Stimulated activated CD4-positive, alpha-beta T cell treated with anti-CD3 and anti-CD28 coated beads, Interleukin-4, amount 100 ng/mL, for 1 hour (primary cell): ENCODE data around the gene DHRS7B.
"Not testable (repeated sequence)": the region's sequence is repeated elsewhere in the genome, so short reads cannot be mapped to it uniquely, and the experiment has no call there.

ENCODE experiments used
- DNase-seq: peaks from one replicate; pipeline ENCODE4 v3.0.0-alpha.2; 2020

DHRS7B gene

GRCh38 chr17:21212826-21213637 lies 86.3 kb downstream of the DHRS7B start:
- no peak for DNase-seq

DNA sequence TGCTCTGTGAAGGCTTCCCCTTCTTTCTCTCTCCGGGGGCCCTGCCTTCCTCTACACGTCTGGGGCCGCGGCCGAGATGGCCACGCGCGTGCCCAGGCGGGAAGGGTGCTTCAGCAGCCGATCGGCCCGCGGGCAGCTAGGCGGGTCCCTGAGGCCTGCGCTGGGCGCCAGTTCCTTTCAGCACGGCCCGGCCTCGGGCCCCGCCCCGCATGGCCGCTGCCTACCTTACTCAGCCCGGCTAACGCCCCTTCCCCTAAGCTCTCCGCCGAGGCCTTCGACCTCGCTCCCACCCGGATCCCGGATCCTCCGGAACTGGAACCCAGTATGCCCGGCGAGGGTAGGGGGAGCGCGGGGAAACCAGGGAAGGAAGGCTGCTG lies 86.9 kb downstream of the DHRS7B start:
- peak; percentile 36 for DNase-seq

DNA sequence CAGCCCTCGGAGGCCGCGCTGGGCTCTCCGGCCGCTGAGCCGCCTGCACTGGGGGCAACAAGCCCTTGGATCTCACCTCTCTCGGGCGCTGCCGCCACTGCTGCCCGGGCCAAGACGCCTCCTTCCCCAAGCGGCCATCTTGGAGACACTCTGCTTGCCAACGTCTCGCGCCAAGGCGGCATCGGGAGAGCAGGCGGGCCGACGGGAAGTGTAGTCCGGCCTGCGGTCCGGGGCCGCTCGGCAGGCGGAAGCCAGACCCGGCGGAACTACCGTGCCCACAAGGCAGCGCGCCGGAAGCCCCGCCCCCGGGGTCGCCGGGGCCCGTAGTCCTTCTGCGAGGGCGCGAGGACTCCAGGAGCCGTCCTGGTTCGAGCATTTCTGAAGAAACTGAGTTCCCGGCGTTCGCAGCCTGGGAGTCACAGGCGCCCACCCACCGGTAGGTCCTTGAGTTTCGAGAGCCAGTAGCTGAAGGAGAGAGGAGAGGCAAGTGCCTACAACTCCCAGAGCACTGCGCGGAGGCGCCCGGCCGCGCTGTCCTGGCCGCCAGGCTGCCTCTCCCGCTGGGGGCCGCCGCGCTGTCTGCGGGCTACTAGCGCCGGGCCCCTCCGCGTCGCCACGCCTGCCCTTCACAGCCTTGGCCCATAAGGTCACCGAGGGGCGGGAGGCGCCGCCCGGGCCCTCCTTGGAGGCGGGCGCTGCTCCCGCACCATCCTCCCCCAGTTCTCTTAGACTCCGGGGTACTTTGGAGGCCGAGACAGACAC lies 87.4 kb downstream of the DHRS7B start, which contains the start of gene TMEM11:
Gene TMEM11 (minus strand): TSS at position 147 of the 762 bp plus-strand sequence. CDS start 9 bp downstream, at position 138.
- DNase-seq = peak; percentile 94

DNA sequence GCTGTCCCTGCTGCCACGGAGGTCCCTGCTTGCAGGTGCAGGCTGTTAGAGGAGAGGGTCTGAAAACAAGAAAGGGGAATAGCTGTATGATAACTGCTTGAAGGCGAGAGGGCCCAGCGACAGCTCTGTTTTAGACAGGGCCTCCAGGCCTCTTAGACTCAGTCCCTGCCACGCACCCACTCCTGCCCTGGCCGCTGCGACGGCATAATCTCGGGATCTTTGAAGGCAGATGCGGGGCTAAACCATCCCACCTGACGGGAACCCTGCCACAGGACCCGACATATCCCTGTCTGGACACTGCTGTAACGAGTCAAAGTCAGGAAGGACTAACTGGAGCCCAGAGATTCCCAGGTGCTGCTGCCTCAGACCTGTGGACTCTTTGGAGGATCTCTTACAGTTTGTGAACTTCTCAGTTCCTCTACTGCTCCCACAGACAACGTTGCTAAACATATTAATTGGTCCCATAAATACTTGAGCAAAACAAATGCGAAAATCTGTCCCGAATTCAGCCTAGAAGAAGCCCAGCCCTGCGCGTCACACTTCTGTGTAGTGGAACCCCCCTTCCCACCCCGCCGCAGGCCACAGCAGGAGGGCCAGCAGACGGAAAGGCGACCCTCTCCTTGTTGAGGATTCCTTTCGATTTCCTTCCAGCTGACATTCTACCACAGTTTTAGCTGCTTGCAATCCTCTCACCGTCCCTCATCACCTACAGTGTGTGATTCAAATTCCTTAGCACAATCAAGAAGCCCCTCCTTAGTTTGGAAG lies 88.2 kb downstream of the DHRS7B start:
- no peak for DNase-seq

GRCh38 chr17:21215935-21216334 lies 89.2 kb downstream of the DHRS7B start:
- no peak for DNase-seq

DNA sequence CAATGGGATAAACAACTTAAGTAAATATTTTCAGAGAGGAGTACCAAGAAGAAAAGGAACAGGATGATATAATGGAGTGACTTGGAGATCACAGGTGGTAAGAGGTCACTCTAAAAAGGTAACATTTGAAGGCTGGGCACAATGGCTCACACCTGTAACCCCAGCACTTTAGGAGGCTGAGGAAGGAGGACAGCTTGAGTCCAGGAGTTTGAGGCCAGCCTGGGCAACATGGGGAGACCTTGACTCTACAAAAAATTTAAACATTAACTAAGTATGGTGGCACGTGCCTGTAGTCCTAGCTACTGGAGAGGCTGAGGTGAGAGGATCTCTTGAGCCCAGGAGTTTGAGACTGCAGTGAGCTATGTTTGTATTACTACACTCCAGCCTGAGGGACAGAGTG lies 90.6 kb downstream of the DHRS7B start:
- no peak for DNase-seq

DNA sequence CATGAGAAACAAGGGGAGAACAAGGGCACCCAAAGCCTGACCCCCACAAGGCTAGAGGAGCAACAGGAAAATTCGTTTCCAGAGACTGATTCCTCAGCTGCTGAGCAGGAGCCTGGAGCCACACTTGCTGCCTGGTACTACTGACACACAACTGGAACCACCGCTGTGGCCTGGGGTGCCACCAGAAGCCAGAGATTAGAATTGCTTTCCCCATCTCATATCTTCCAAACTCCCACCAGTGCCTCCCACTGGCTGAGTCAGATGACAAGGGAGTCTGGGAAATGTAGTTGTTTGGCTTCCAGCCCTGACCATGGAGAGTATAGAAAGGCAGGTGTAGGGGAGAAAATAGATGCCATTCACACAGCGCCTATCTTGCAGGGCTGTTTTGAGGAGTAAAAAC lies 91.3 kb downstream of the DHRS7B start:
- DNase-seq = peak; percentile 22

DNA sequence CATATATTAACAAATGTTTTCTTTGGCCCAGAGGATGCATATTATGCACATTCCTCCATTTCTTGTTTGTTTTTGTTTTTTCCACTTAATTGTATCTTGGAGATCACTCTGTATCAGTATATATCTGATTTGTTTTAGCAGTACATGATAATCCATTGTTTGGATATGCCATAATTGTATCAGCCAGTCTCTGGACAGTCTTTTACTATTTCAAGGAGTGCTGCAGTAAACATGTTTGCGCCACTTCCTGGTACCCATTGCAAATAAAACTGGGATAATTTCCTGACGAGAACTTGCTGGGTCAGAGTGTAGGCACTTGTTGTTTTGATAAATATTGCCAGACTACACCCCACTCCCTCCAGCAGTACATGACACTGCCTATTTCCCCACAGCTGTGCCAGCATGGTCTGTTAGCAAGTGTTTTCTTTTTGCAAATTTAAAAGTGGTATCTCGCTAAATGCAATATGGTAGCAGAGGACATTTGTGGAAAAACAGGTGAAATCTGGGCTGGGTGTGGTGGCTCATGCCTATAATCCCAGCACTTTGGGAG lies 92.1 kb downstream of the DHRS7B start:
- no peak for DNase-seq

GRCh38 chr17:21223086-21223485 lies 96.3 kb downstream of the DHRS7B start:
- no peak for DNase-seq

DNA sequence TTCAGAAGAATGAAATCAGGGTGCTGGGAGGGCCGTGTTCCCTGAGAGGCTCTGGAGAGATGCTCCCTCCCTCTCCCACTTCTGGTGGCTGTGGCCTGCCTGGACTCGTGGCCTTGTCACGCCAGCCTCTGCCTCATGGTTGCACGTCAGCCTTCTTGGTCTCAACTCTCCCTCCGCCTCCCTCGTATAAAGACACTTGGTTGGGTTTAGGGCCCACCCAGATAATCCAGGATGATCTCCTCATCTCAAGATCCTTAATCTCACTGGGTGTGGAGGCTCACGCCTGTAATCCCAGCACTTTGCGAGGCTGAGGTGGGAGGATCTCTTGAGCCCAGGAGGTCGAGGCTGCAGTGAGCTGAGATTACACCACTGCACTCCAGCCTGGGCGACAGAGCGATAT lies 100.5 kb downstream of the DHRS7B start:
- not testable (repeated sequence) for DNase-seq

DNA sequence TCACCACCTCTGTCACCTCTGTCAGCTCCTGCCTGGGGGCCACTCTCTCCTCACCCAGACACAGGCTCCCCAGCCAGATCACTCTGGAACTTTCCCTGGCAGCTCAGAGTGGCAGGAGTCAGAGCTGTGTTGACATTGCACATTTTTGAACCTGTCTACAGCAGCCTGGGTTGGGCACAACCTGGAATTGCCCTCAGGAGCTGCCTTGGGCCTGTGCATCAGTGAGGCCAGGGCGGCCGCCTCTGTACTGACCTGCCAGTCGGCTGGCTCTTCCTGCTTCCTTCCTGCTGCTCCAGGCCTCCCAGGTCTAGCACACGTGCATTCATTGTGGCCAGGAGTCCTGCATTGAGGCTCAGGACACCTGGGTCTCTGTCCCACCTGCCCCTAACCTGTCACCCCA lies 101.3 kb downstream of the DHRS7B start:
- no peak for DNase-seq

DNA sequence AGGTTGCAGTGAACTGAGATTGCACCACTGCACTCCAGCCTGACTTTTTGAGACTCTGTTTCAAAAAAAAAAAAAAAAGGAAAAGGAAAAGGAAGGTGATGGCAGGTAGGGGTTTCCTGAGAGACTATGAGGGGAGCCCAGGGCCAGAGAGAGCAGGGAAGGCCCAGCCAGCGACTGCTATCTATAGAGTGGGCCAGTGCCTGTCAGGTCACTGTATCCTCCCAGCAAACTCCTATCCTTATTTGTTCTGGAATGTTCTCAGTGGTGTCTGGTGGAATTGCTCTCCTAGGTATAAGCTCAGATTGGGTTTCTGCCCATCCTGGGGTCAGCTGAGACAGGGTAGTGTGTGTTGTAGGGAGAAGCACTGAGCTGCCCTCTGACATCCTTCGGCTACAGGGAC lies 102.1 kb downstream of the DHRS7B start:
- no peak for DNase-seq

DNA sequence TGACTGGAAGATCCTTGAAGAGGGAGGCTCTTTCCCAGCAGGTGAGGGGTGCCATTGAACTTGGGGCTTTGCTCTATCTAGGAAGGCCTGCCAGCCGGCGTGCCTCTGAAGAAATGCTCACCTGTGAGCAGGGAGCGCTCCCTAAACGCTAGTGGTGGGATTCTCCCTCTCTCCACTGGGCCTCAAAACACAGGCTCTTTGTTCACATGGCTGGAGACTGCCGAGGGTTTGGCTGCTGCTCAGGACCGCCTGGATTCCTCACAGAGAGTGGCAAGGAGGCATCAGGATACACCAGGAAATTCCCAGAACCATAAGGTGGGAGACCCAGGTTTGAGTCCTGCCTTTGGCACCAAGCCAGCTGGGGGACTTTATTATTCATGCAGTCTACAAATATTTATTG lies 104.8 kb downstream of the DHRS7B start:
- DNase-seq = no peak

- DNase-seq = no peak
Measured at GRCh38 chr17:21232033-21232749, 105.4 kb downstream of the DHRS7B start.

- DNase-seq = no peak
Measured at GRCh38 chr17:21233581-21234347, 107.0 kb downstream of the DHRS7B start.

GRCh38 chr17:21235921-21236320 lies 109.2 kb downstream of the DHRS7B start:
- DNase-seq = no peak

GRCh38 chr17:21239680-21240368 lies 113.1 kb downstream of the DHRS7B start:
- no peak for DNase-seq

GRCh38 chr17:21240369-21241055 lies 113.7 kb downstream of the DHRS7B start:
- DNase-seq = no peak
